GM19463 (cell line): ENCODE results near the gene C6orf89.

Experiments used
- ATAC-seq: cut with Tn5 transposase; IDR thresholded peaks from one replicate; pipeline ENCODE4 v1.9.1; 2021; ENCODE audit warnings: mild to moderate bottlenecking, moderate library complexity; ENCODE audit not compliant: unreplicated experiment

Gene C6orf89

DNA sequence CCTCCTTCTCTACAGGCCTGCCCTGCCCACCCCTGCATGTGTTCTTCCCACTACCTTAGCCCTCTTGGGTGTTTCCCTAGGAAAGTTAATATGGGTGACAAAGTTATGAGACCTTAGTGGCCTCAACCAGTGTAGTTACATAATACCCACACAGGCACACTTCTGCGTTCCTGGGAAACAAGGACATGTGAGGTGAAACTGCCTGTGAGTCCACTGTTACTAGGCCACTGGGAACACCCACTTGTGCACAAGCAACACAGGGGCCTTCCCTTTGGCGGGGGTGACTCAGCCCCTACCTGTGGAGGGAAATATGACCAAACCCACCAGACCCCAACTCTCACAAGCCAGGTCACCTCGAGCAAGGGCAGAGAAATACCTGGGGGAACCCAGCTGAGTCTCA, 81.5 kb downstream of the C6orf89 start:
- no peak for ATAC-seq

DNA sequence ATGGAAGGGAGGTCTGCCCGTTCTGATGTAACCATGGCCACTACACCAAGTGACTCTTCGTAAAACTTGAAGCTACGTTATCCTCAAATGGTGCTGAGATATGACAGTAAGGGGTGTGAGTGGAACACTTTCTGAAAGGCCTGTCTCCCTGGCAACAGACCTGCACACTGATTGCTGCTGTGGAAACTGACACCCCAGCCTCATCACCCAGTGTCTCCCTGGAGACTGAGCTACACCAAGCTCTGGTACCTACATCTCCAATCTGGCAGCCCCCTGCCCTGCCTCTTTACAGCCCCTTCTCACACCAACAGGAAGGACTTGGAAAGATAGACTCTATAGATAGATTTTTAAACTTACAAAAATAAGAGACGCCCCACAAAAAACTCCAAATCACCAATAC, 82.0 kb downstream of the C6orf89 start:
- ATAC-seq, result no peak

DNA sequence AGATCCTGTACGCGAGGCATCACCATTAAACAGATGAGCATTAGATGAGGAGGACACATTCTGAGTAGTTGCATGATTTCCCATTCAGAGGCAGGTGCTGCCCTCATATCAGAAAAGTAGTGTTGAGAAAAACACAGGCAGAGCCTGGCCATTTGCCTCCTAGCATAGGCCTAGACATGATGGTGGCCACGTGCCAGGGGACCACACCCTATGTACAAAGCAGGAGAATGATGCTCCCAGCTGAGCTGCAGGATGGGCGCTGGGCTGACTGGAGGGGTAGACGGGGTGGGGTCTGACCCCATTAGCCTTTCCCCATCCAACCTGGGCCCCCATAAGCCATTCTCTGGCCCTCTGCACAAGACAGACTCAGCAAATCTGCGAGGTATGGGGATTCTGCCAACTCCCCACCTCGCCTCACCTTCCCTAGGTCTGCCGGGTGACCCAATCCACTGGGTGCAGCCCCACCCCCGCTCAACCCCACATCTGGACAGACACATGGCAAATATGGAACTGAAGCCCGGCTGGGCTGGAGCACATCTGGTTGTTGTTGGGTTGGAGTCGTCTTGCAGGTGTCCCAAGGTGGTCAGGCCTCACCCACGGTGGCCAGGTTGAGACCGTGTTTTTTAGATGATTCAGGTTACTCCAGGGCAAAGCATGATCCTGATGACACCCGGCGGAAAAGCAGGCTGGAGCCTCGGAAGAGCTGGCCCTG, 82.7 kb downstream of the C6orf89 start:
- no peak for ATAC-seq

GRCh38 chr6:36969240-36969691, 83.5 kb downstream of the C6orf89 start:
- ATAC-seq, result no peak

DNA sequence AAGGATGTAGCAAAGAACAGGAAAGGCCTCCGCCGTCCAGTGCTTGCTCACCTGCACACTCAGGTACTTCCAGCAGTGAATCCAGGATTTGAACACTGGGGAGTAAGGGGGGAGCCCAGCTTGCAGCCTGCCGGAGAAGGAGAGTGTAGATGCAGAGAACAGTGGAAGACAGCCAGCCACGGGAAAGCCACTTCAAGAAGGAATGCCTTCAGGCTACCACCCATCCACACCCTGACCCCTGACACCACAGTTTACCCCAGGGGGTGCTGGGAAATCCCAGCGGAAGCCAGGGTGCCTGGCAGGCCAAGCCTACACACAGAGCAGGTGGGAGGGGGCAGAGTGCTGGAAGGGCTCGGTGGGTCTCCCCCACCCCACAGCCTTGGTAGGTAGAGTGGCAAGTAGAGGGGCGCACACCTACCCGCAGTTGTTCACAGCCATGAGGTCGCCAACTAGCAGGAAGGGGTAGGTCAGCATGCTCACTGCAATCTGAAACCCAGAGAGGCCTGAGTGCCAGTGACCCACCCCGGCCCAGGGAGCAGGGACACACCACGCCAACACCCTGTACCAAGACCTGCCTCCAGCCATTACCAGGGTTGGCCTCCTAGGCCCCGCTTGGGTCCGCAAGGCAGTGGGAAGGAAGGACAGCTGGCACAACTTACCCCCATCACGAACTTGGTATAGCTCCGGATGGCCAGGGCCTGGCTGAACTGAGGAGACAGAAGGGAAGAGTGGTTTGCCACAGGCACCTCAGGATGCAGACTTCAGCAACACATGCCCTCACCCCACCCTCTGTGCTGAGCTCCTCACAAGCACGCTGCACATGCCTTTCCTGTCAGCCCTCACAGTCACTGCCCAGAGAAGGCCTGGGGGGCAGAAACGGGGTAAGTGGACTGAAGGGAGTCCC, 84.5 kb downstream of the C6orf89 start:
- no peak for ATAC-seq

DNA sequence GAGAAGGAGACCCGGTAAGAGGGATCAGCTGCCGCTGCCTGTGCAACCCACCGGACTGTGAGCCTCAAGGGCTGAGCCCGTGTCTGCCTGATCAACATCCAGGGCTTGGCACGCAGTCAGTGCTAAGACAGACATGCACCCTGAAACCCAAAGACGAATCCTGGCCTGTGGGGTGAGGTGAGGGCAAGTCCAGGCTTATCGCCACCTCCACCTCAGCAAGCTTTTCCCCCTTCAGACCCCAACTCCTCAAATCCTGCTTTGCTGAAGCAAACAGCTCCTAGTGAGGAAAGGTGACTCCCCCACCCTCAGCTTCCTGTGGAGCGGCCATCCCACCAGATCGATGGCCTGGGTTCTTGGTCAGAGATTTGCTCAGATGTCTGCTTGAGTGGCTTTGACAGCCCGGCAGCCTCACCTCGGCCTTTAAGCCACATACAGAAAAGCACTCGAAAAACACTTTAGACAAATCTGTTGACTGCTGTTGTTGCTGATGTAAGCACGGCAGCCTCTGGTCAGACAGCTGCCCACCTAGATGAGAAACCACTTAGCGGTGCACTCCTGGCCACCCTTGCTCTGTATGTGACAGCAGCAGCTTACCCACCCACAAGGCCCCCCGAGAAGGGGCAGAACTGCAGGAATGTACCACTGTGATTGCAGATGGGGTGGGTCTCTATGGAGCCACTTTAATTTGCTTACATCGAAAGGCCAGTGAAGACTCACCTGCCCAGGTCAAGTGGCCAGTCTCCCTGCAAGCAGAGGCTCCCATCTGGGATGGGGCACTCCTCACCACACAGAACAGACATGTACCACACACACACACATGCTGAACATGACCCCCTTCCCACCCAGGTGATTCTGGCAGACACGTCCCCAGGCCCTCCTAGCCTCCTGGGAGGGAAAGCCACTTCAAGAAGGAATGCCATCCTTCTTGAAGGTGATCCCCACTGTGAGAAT, 85.4 kb downstream of the C6orf89 start:
- ATAC-seq, result no peak

GRCh38 chr6:36971921-36972673, 86.3 kb downstream of the C6orf89 start:
- no peak for ATAC-seq

- ATAC-seq, result no peak
These were observed 87.4 kb downstream of the C6orf89 start for GRCh38 chr6:36973190-36973589.

- no peak for ATAC-seq
These were observed 87.9 kb downstream of the C6orf89 start for GRCh38 chr6:36973647-36974046.

DNA sequence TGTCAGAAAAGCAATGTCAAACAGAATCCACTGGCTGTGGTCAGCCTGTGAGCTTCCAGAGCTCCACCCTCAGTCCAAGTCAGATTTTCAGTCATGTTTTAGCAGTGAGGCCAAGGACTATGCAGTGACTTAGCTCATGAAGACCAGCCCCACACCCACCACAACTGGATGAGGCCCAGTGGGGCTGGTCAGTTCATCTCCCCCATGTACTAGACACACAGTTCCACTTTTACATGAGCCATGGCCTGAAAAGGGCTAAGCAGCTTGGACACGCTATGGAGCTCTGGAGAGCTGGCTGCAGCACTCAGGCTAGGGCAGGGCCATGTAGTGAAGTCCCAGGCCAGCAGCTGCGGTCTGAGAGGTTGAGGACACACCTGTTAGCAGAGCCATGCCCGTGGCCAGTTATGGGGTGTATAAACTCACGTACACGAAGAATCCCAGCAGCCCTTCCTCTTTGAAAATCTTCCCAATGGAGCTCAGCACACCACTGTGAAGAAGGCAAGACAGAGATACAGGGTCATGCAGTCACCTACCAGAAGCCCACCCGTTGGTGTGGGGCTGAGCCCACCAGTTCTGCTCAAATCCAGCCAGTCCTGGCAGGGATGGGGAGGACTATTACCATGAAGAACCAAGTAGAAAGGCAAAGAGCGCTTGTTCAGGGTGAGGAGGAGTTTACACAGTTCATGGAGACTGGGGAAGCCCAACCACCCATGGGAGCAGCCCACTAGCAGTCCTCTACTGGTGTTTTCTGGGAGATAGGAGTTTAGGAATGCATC, 89.7 kb downstream of the C6orf89 start:
- no peak for ATAC-seq

DNA sequence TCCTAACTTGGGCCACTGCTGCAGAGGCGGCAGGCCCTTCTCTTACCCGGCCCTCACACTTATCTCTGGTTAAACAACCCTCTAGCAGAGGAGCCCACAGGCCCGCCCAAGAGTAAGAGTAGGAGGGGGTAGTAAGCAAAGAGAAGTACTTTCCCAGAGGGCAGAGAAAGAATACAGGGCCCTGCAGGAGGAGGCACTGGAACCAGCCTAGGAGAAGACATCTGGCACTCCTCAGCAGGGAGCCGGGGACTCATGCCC, 90.2 kb downstream of the C6orf89 start:
- no peak for ATAC-seq

DNA sequence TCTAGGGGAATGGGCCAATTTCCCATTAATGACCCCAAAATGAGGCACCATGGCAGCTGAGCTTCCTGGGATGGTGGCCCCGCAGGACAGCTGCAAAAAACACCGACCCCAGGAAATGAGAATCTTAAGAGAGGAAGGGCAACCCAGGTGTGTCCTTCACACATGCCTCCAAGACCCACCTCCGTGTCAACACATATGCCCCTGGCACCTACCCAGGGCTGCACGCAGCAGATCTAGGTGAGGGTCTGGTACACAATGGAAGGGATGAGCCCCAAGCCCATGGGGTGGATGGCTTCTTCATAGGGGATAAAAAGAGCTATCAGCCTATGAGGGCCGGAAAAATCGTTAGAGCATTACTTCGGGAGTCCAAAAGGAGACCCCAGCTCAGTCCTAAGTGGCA, 90.8 kb downstream of the C6orf89 start:
- ATAC-seq, result no peak

- no peak for ATAC-seq
These were observed 91.2 kb downstream of the C6orf89 start for GRCh38 chr6:36976931-36977330.

DNA sequence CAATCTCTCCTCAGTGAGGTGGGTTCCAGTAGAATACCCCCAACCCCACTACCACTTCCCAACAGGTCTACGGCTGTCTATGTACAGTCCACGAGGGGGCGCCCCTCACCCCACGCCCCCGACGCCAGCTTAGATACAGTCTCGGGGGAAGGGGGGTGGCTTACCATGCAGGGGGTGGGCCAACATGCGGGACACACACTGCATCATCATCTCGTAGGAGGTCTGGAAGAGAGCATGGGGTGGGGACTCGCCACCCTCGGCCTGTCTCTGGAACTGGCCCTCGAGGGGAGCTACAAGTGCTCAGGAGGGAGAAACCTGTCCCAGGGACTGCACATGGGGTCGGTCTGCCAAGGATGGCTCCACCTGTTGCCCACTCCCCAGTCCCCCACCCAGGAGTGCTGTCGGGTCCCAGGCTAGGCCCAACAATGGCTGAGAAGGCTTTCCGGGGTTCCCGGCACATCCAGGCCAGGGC, 91.8 kb downstream of the C6orf89 start:
- no peak for ATAC-seq
